Activated CD8-positive, alpha-beta memory T cell treated with anti-CD3 and anti-CD28 coated beads for 48 hours (primary cell): Measurements from ENCODE around the gene SLIT2.

ENCODE experiments used
- DNase-seq, 3 experiments: peaks; one replicate each; pipeline ENCODE4 v3.0.0-alpha.2; 2020; ENCODE audit warnings: low read depth in 2 of 3, low spot score in 2 of 3

Gene SLIT2, protein sequence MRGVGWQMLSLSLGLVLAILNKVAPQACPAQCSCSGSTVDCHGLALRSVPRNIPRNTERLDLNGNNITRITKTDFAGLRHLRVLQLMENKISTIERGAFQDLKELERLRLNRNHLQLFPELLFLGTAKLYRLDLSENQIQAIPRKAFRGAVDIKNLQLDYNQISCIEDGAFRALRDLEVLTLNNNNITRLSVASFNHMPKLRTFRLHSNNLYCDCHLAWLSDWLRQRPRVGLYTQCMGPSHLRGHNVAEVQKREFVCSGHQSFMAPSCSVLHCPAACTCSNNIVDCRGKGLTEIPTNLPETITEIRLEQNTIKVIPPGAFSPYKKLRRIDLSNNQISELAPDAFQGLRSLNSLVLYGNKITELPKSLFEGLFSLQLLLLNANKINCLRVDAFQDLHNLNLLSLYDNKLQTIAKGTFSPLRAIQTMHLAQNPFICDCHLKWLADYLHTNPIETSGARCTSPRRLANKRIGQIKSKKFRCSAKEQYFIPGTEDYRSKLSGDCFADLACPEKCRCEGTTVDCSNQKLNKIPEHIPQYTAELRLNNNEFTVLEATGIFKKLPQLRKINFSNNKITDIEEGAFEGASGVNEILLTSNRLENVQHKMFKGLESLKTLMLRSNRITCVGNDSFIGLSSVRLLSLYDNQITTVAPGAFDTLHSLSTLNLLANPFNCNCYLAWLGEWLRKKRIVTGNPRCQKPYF (N-terminal part only)

DNA sequence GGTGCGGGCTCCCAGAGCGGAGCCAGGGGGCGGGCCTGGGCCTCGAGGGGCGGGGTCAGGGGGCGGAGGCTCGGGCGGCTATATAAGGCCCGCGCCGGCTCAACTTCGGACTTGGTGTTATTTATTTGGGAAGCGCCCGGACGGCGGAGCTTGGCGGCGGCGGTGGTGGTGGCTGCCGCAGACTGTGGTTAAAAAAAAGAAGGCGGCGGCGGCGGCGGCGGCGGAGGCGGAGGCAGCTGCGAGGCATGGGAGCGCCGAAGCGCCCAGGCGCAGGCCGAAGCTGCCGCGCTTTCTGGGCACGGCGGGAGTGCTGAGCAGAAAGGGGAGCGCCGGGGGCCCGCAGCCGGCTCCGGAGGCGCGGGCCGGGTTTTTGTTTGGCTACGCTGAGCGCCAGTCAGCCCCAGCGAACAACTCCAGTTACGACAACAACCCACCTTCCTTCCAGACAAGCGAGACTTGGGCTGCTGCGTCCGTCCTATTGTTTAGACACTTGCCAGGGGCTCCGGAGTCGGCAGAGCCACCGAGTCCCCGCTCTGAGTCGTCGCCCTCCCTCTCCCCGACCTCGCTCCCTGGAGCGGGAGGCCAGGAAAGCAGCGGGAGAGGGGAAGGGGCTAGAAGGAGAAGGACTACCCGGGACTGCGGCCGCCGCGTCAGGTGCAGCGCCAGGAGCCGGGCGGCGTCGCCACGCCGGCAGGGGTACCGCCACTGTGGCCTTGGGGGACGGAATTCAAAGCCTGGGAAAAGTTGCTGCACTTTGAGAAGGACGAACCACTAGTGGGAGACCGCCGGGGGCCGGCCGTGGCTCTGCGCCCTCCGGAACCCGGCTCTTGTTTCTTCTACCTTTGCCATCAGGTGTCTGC, at the start of gene SLIT2:
Gene SLIT2 (plus strand): TSS at position 110 of the 860 bp plus-strand sequence. CDS start 1,911 bp downstream, outside the sequence.
- no peak for DNase-seq

DNA sequence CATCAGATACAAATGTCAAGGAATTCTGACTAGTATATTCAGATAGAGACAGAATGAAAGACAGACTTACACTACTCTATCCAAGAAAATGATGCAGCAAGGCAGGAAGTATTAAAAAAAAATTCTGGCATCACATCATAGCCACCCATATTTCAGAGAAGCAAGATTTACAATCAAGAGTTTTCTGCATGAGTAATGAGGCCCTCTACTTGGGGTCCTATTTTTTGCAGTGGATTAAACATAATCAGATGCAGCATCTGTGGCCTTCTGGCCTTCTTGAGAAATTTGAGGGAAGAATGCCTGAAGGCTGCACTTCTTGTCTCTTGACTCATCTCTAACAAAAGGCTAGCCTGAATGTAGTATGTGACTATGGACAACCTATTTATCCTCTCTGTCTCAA, 48.2 kb upstream of the SLIT2 start:
- DNase-seq, result no peak

DNA sequence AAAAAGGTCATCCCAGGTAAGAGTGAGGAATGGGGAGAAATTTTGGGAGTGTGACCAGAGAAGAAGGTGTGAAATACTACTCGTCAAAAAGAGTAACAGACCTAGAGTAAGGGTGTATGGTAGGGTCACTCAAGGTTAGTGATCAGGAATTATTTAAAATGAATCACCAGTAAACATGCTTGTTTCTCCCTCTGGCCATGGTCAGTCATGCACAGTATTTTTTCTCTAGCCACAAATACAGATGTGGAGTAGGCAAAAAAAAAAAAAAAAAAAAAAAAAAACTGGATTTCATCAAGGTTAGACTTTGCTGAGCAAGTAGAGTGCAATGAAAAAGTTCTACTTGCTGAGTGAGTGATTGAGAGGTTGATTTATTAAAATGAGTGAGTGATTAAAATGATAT, 34.2 kb upstream of the SLIT2 start:
- no peak for DNase-seq

DNA sequence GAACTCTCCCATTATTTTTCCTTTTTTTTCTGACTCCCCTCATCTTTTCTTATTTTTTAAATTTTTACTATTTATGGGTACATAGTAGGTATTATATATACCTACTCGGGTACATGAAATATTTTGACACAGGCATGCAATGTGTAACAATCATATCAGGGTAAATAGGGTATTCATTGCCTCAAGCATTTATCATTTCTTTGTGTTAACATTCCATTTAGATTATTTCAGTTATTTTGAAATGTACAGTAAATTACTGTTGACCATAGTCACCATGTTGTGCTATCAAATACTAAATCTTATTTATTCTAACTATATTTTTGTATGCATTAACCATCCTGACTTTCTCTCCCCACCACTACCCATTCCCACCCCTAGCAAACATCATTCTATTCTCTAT, 33.8 kb upstream of the SLIT2 start:
- no peak for DNase-seq

DNA sequence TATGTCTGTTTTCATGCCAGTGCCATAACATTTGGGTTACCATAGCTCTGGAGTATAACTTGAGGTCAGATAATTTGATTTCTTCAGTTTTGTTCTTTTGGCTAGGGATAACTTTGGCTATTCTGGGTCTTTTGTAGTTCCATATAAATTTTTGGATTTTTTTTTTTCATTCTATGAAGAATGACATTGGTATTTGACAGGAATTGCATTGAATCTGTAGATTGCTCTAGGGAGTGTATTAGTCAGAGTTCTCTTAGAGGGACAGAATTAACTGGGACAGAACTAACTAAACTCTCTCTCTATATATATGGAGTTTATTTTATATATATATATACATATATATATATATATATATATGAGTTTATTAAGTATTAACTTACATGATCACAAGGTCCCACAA, 32.2 kb upstream of the SLIT2 start:
- DNase-seq, result no peak

DNA sequence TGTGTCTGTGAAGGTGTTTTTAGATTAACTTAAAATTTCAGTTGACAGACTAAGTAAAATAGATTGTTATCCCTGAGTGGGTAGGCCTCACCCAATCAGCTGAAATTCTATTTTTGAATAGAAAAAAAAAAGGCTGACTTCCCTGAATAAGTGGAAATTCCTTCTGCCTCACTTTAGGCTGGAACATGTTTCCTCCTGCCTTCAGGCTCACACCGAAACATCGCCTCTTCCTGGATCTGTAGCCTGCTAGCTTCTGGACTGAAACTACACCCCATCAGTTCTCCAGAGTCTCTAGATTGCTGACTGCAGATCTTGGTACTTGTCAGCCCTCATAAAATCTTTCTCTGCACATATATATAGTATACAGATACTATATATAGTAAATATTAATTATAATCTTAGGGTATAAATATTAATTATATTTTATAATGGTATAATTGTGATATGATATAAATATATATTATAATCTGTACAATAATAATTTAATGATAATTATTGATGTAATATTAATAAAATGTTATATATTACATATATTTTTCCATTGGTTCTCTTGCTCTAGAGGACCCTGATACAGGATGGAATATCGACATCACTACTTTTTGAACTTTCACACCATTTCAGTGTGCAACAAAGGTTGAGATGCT, 13.7 kb upstream of the SLIT2 start:
- DNase-seq, result no peak

DNA sequence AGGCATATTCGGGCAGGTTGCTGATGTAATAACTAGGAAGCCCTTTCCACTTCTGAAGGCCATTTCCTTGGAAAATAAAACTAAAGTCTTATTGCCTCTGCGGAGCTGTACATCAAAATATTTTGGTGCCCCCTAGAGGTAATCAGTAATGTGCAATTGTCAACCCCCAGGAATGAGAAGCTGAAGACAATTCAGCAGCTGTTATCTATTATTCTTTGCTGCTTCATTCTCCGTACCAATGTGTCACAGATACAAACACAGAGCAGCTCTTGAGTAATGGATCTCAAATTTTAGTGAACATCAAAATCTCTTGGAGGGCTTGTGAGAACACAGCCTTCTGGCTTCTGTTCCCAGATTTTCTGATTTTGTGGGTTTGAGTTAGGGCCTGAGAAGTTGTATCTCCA, 3.5 kb upstream of the SLIT2 start:
- DNase-seq, result no peak

DNA sequence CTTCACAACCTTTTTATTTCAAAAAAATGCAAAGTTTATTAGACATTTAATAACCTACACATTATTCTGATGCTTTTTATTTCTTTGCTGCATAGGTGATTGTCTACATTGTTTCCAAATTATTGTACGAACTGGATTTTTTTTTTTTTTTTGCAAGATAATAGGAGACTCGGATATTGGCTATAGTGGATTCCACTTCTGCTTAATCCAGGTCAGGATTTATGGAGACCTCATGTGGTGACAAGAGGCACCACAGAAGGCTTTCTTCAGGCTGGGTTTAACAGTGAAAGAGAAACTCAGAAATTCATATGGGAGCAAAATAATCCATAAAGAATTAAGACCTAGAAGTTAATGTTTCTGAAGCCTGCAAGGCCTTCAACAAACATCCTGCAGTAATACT, 2.4 kb upstream of the SLIT2 start:
- DNase-seq, result no peak

DNA sequence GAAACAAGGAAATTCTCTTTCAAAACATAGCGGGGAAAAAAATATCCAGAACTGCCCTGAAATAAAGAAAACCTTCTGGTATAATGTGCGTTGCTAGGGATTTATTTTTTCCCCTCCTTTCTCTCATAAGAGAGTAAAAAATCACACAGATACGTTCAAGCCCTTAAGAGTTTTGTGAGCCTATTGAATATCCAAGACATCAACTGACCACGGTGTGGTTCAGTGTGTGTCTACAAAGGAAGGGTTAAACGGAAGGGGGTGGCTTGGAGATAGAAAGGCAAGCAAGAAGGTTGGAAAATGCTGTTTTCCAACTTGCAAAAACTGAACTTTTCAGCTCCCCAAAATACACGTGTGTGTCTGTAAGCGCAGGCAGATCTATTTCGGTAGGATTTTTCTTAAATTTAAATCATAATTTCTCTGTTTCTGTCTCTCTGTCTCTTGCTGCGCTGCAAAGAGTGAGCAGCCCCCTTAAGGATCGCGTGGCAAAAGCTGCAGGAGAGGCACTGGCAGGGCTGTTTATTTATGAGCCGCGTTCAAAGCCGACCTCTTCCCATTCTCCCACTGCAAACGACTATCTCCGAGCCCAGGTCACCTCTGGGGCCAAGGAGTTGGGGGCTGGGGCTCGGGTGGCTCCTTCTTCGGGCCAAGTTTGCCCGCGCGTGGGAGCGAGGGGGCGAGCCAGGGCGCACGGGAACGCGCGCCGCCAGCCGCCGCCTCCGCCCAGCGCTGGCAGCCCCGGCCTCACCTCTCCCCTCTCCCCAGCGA, 492 bp upstream of the SLIT2 start:
- DNase-seq, result no peak

DNA sequence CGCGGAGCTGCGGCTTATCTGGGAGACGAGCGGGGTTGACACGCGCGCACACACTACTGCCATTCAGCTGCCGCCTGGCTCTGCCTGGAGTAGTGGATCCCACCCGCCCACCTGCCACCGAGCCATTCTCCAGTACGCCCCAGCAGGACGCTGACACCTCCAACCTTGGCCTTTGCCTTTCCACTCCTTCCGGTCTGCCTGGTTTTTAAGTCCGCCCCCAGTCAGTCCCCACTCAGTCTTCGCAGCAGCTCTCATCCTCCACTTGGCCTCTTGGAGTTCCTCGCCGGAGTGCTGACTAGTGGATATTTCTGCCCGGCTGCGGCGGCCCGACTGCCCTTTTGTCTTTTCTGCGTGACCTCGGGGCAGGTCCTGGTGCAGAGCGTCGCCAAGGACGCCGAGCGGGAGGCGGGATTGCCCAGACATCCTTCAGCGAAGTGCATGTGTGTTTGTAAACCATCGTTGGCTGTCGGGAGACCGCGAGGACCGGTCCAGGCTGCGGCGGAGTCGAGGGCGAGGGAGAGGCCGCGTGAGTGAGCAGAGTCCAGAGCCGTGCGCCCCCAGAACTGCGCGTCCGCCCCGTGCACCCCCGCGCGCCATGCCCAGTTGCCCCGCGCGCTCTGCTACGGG, 1.1 kb downstream of the SLIT2 start:
- no peak for DNase-seq

DNA sequence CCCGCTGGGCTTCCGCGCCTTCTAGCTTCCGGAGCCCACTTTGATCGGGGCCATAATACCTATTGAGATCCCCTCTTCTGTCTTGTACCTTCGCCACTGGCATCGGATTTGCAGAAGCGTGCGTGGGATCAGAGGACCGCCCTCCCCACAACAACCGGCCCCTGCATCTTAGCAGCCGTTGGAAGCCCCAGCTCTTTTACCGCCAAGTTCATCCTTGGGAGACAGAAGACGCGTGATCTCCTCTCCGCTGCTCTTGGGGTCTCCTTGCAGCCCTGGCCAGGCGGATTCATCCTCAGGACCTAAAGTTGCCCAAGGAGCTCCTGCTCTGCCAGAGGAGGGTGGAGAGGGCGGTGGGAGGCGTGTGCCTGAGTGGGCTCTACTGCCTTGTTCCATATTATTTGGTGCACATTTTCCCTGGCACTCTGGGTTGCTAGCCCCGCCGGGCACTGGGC, 1.6 kb downstream of the SLIT2 start:
- no peak for DNase-seq

DNA sequence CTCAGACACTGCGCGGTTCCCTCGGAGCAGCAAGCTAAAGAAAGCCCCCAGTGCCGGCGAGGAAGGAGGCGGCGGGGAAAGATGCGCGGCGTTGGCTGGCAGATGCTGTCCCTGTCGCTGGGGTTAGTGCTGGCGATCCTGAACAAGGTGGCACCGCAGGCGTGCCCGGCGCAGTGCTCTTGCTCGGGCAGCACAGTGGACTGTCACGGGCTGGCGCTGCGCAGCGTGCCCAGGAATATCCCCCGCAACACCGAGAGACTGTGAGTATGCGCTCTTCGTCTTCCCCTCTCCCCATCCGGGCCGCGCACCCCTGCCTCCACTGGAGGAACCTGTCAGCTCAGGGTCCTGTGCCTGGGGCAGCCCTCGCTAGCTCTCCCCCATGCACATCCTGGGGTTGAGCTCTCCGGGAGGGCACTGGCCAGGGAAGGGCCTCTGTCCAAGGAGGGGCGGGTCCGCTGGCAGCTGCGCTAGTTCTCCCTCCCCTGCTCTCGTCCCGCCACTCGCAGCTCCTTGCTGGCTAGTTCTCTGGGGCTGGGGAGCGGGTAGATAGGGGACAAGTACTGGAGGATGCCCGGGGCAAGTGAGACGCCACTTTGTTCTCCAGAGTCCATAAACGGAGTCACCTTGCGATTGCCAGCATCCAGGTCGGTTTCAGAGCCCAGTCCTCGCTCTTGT, 2.2 kb downstream of the SLIT2 start:
- DNase-seq, result no peak

DNA sequence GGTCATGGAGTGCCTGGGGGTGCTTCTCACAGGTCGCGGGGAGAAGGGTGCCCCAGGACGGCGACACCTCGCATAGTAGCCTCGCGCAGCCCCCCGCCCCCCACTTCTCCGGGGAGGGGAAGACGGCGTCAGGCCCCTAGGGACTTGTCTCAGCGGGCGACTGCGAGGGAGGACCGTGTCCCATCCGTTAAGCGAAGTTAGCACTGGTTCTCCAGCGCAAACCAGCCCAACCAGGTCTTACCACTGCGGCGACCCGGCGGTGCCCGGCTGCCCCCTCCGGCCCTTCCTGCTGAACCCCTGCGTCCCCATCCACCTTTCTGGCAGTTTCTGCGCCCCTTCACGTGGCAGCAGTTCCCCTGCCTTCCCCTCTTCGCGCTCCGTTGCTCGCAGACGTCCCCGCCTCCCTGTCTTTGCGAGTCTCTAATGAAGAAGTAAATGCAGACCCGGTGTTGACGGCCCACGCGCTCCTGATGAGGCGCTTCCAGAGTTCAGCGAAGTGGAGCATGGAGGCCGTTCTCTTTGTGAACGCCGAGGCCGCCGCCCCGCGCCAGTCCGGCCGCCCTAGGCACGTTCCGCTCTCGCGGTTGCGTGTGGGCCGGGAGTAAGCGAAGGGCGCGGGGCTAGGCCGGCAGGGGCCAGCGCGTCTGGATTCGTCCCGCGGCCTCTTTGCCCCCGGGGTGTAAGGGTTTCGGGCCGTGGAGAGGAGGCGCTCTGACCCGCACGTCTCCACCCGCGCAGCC, 3.0 kb downstream of the SLIT2 start:
- no peak for DNase-seq

DNA sequence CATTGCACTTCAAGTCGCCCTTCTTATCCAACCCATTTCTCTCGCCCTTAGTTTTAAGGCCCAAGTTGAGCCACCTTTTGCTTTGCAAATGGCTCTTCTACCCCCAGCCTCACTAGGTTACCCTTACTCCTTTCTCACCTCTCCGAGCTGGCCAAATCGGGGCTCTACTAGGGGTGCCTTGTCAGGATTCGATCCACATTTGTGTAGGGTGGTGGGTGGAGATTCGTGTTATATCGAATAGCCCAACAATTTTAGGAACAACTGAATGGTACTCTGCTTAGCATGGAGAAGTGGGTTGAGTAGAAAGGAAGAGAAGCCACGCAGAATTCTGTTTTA, 3.5 kb downstream of the SLIT2 start:
- no peak for DNase-seq

DNA sequence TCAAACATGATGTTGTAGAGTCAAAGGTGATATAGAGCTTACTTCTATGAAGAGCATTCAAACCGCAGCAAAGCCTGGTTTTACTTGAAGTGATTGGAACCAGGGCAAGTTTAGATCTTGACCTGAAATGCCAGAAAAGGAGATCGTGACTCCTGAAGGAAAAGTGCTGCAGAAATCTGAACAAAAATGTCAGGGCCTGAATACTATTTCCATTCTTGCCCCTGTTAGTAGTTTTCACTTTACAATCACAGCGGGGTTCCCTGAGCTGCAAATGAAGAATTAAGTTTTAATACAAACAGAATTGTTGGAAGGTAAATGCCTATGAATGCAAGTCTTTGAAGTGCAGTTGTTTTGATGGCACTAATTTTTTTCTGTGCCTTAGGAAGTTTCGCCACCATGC, 4.1 kb downstream of the SLIT2 start:
- no peak for DNase-seq

DNA sequence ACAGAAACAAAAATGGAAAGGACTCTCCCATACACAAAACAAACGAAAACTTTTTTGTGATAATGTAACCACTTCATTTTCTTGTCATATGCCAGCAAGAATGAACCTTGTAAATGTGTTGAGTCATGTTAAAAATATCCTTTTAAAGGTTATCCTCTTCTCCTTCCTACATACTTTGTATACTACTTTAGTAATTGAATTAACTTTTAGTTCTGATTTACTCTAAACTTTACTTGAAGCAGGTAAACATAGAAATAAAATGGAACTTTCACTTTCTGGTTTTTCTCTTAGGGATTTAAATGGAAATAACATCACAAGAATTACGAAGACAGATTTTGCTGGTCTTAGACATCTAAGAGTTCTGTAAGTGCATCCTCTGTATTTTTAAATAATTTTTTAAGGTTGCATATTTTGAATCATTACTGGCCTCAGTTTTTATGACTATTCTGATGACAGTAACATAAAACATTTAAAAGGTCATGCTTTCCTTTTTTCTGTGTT, 4.7 kb downstream of the SLIT2 start:
- no peak for DNase-seq

DNA sequence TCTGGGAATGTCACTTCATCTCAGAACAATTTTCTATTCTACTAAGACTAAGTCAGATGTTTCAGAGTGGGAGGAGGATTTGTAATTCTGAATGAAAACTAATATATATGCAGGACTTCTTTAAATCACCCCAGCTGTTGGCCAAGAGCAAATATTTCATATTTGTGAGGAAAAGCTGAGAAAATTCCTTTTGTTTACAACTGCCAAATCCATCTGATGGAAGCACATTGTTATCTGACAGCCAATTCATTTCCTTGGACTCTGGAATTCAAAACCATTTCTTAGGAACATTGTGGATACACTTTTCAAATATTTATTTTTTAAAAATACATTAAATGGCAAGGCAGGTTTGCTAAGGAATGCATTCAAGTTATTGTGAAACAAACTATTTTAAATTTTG, 8.0 kb downstream of the SLIT2 start:
- no peak for DNase-seq

DNA sequence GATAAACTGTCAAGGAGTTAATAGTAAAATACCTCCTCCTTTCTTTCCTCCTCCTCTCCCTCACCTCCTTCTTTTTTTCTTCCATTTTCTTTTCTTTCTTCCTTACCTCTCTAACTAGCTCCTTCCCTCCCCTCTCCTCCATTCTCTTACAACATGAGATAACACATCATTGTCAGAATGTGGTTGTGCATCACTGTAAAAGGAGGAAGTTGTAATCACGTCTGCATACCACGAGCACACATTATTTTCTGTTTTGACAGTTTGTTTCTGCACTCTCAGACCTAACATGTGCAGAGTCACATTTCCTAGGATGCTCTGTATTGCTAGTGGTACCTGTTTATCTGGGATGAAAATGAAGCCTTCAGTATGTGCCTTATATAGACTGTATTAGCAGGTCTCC, 9.1 kb downstream of the SLIT2 start:
- DNase-seq, result no peak

DNA sequence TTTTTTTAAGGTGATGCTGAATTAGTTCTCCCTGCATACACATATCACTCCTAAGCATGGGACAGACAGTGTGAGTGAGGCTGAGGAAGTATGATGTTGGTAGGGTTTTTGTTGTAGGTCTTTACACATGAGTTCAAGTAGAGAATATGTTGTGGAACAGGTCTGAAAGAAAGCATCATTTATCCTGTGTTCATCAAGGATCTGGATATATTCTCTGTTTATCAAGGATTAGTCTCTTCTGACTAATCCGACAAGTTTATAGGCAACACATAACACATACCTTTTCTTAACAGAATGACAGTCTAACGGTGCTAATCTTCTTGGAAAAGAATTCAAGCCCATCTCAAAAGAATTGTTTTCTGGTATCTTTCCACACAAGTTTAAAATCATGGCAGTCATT, 10.5 kb downstream of the SLIT2 start:
- no peak for DNase-seq
